H1 (cell line): ENCODE results near the gene KIF5C. TPM values are rescaled to one million over a fixed set of nuclear protein-coding genes. Genes with fewer than 3 reads are reported as not detected.

Experiments
- CTCF ChIA-PET: fragments of 300-600 bp; sonication (Branson Sonifier 250); formaldehyde crosslinking; loops from one replicate; lab custom pipeline; 2021; ENCODE audit not compliant: partially characterized antibody; lab: Charles Lee
- POLR2A ChIA-PET: fragments of 300-600 bp; sonication (Branson Sonifier 250); formaldehyde crosslinking; loops from one replicate; lab custom pipeline; 2021; ENCODE audit warnings: inconsistent platforms; ENCODE audit not compliant: partially characterized antibody; lab: Charles Lee
- DNase-seq, 2 experiments: peaks; one replicate each; pipeline versions ENCODE4 v3.0.0 to v3.0.0-alpha.2; 2010 to 2022; ENCODE audit warnings: low spot score in 2 of 2, low read depth in 1 of 2, mixed read lengths in 1 of 2
- FAIRE-seq: peaks from 2 replicates; lab custom pipeline; 2011; peaks lifted over from hg19 to GRCh38; lab: Jason Lieb, UNC
- H2AFZ ChIP-seq: 2 replicates; pipeline ENCODE4 v1.8.1; 2012; ENCODE audit warnings: low read length, inconsistent platforms
- H2AK5ac ChIP-seq: 2 replicates; pipeline ENCODE4 v1.6.1; 2013; ENCODE audit warnings: low read depth, low read length
- H2BK120ac ChIP-seq: replicated peaks from 2 replicates; pipeline ENCODE3; 2013; ENCODE audit warnings: low read depth, low read length, inconsistent platforms
- H2BK12ac ChIP-seq: 2 replicates; pipeline ENCODE4 v1.6.1; 2013; ENCODE audit warnings: low read depth, low read length
- H2BK15ac ChIP-seq: 2 replicates; pipeline ENCODE4 v1.6.1; 2013; ENCODE audit warnings: low read length
- H2BK20ac ChIP-seq: 2 replicates; pipeline ENCODE4 v1.6.1; 2013; ENCODE audit warnings: low read length
- H2BK5ac ChIP-seq: 2 replicates; pipeline ENCODE4 v1.6.1; 2013; ENCODE audit warnings: low read depth, low read length
- H3K14ac ChIP-seq: 2 replicates; pipeline ENCODE4 v1.6.1; 2013; ENCODE audit warnings: inconsistent platforms; ENCODE audit not compliant: insufficient read length
- H3K18ac ChIP-seq: 2 replicates; pipeline ENCODE4 v1.6.1; 2013; ENCODE audit warnings: low read length; ENCODE audit errors: extremely low read depth
- H3K23ac ChIP-seq: 2 replicates; pipeline ENCODE4 v1.6.1; 2013; ENCODE audit warnings: inconsistent platforms; ENCODE audit not compliant: insufficient read length
- H3K23me2 ChIP-seq: 2 replicates; pipeline ENCODE4 v1.6.1; 2013; ENCODE audit warnings: low read depth, low read length
- H3K27ac ChIP-seq: 2 replicates; pipeline ENCODE4 v1.6.1; 2011; ENCODE audit warnings: low read depth, low read length, inconsistent platforms
- H3K27me3 ChIP-seq, 4 experiments: replicated peaks in 1 of 4; 1 replicate in 1 of 4; 2 replicates in 3 of 4; pipeline versions ENCODE4 v1.6.1 to v1.8.1; 2011 to 2013; ENCODE audit warnings: low read length in 3 of 4, mild to moderate bottlenecking in 3 of 4, inconsistent platforms in 2 of 4, mixed read lengths in 2 of 4, moderate library complexity in 1 of 4; ENCODE audit not compliant: control insufficient read depth in 3 of 4, insufficient read depth in 3 of 4; ENCODE audit errors: extremely low read depth in 1 of 4
- H3K36me3 ChIP-seq, 4 experiments: 2 replicates each; pipeline versions ENCODE4 v1.6.1 to v1.8.1; 2011 to 2013; ENCODE audit warnings: mild to moderate bottlenecking in 4 of 4, low read length in 3 of 4, moderate library complexity in 2 of 4, control low read depth in 1 of 4, inconsistent platforms in 1 of 4; ENCODE audit not compliant: insufficient read depth in 4 of 4, control insufficient read depth in 2 of 4
- H3K4ac ChIP-seq: replicated peaks from 2 replicates; pipeline ENCODE3; 2013; ENCODE audit warnings: low read length, low read depth, mixed read lengths, inconsistent platforms; ENCODE audit not compliant: insufficient read length
- H3K4me1 ChIP-seq, 4 experiments: replicated peaks in 1 of 4; 1 replicate in 1 of 4; 2 replicates in 3 of 4; pipeline versions ENCODE4 v1.6.1 to v1.8.1; 2011 to 2013; ENCODE audit warnings: low read length in 3 of 4, inconsistent platforms in 2 of 4, mixed read lengths in 1 of 4; ENCODE audit not compliant: insufficient read depth in 4 of 4, control insufficient read depth in 3 of 4
- H3K4me2 ChIP-seq, 2 experiments: 2 replicates each; pipeline versions ENCODE4 v1.6.1 to v1.8.1; 2011 to 2013; ENCODE audit warnings: low read depth in 2 of 2, low read length in 2 of 2, control low read depth in 1 of 2, inconsistent platforms in 1 of 2, mild to moderate bottlenecking in 1 of 2; ENCODE audit not compliant: insufficient read depth in 1 of 2
- H3K4me3 ChIP-seq, 4 experiments: fragments of 200-600, 300-600 bp in 1 of 4; sonication (generic), shearing (Covaris generic), sonication (Bioruptor Twin) in 1 of 4; 2 replicates each; pipeline versions ENCODE4 v1.5.1 to v1.8.1; 2011 to 2016; ENCODE audit warnings: low read length in 4 of 4, low read depth in 3 of 4, control low read depth in 2 of 4, inconsistent platforms in 2 of 4, mild to moderate bottlenecking in 2 of 4, mixed read lengths in 1 of 4, moderate library complexity in 1 of 4; ENCODE audit not compliant: insufficient read depth in 2 of 4; ENCODE audit errors: extremely low read depth in 1 of 4
- H3K56ac ChIP-seq: replicated peaks from 2 replicates; pipeline ENCODE3; 2013; ENCODE audit warnings: low read depth, mild to moderate bottlenecking, mixed read lengths, low read length, inconsistent platforms; ENCODE audit not compliant: insufficient read length
- H3K79me1 ChIP-seq: 2 replicates; pipeline ENCODE4 v1.6.1; 2013; ENCODE audit warnings: low read depth, low read length, control low read depth
- H3K79me2 ChIP-seq, 2 experiments: 2 replicates each; pipeline versions ENCODE4 v1.6.1 to v1.8.1; 2012 to 2013; ENCODE audit warnings: low read length in 2 of 2, mild to moderate bottlenecking in 2 of 2, inconsistent platforms in 1 of 2; ENCODE audit not compliant: insufficient read depth in 2 of 2, control insufficient read depth in 1 of 2
- H3K9ac ChIP-seq, 4 experiments: replicated peaks in 1 of 4; 1 replicate in 1 of 4; 2 replicates in 3 of 4; pipeline versions ENCODE4 v1.6.1 to v1.8.1; 2011 to 2013; ENCODE audit warnings: low read depth in 3 of 4, low read length in 3 of 4, control low read depth in 2 of 4, mild to moderate bottlenecking in 2 of 4, moderate library complexity in 2 of 4, inconsistent platforms in 1 of 4; ENCODE audit errors: extremely low read depth in 1 of 4
- H3K9me3 ChIP-seq, 2 experiments: 2 replicates each; pipeline versions ENCODE4 v1.6.1 to v1.8.1; 2012 to 2013; ENCODE audit warnings: mild to moderate bottlenecking in 2 of 2, moderate library complexity in 2 of 2, control low read depth in 1 of 2, inconsistent platforms in 1 of 2, low read depth in 1 of 2, low read length in 1 of 2, mixed read lengths in 1 of 2; ENCODE audit not compliant: insufficient read depth in 2 of 2
- H4K20me1 ChIP-seq, 2 experiments: replicated peaks in 1 of 2; 2 replicates each; pipeline versions ENCODE3 to v1.8.1; 2011 to 2013; ENCODE audit warnings: inconsistent platforms in 2 of 2, low read length in 2 of 2, mild to moderate bottlenecking in 1 of 2; ENCODE audit not compliant: insufficient read depth in 2 of 2, control insufficient read depth in 1 of 2
- H4K5ac ChIP-seq: 2 replicates; pipeline ENCODE4 v1.6.1; 2013; ENCODE audit warnings: low read length, low read depth, mixed read lengths, inconsistent platforms; ENCODE audit not compliant: insufficient read length
- H4K8ac ChIP-seq: 2 replicates; pipeline ENCODE4 v1.8.0; 2013; ENCODE audit warnings: mild to moderate bottlenecking, moderate library complexity, low read length, inconsistent platforms; ENCODE audit not compliant: insufficient read depth; ENCODE audit errors: extremely low read depth
- H4K91ac ChIP-seq: replicated peaks from 2 replicates; pipeline ENCODE3; 2013; ENCODE audit warnings: low read length, mixed read lengths, inconsistent platforms; ENCODE audit not compliant: insufficient read length
- CREB1 ChIP-seq: IDR thresholded peaks from 2 replicates; pipeline ENCODE4 v1.6.1; 2012; ENCODE audit warnings: inconsistent platforms
- E2F6 ChIP-seq: IDR thresholded peaks from 2 replicates; pipeline ENCODE4 v1.6.1; 2012; ENCODE audit warnings: inconsistent platforms
- JUN ChIP-seq: IDR thresholded peaks from 2 replicates; pipeline ENCODE4 v1.6.1; 2011; ENCODE audit warnings: low read depth, mild to moderate bottlenecking, improper control_type of control experiment, low read length
- KDM1A ChIP-seq: fragments of 200-600, 300-600 bp; sonication (generic); IDR thresholded peaks from 2 replicates; pipeline ENCODE4 v1.7.1; 2016; ENCODE audit warnings: mild to moderate bottlenecking, low read length, borderline replicate concordance
- NRF1 ChIP-seq: IDR thresholded peaks from 2 replicates; pipeline ENCODE4 v1.6.1; 2011; ENCODE audit warnings: mild to moderate bottlenecking, low read depth, low read length, improper control_type of control experiment
- POLR2A ChIP-seq, 2 experiments: IDR thresholded peaks; 1 replicate in 1 of 2; 2 replicates in 1 of 2; pipeline ENCODE4 v1.6.1; 2011; ENCODE audit warnings: low read depth in 2 of 2, low read length in 2 of 2, mild to moderate bottlenecking in 2 of 2; ENCODE audit errors: control extremely low read depth in 1 of 2
- RXRA ChIP-seq: IDR thresholded peaks from 2 replicates; pipeline ENCODE4 v1.6.1; 2011; ENCODE audit warnings: low read depth, mild to moderate bottlenecking, low read length, moderate library complexity; ENCODE audit not compliant: insufficient read depth
- SAP30 ChIP-seq: fragments of 300-600 bp; sonication (generic); IDR thresholded peaks from 2 replicates; pipeline ENCODE4 v1.7.1; 2012; ENCODE audit warnings: low read length, moderate library complexity, mild to moderate bottlenecking, inconsistent platforms; ENCODE audit not compliant: insufficient read depth, insufficient replicate concordance
- SIN3A ChIP-seq, 2 experiments: IDR thresholded peaks in 1 of 2; conservative IDR thresholded peaks in 1 of 2; 2 replicates each; pipeline ENCODE4 v1.6.1; 2011 to 2012; ENCODE audit warnings: low read length in 2 of 2, improper control_type of control experiment in 1 of 2, low read depth in 1 of 2, mild to moderate bottlenecking in 1 of 2
- TBP ChIP-seq: IDR thresholded peaks from 2 replicates; pipeline ENCODE4 v1.6.1; 2011; ENCODE audit warnings: low read depth, low read length, improper control_type of control experiment
- WGBS, 2 experiments: shearing (Covaris generic) in 1 of 2; methylation state at CpG; one replicate each; pipeline versions ENCODE4 v1.1.6 to v1.1.7; 2013 to 2015; ENCODE audit warnings: low lambda C conversion rate in 2 of 2, mixed read lengths in 2 of 2, inconsistent platforms in 1 of 2, low coverage in 1 of 2, missing lambda C conversion rate in 1 of 2; ENCODE audit not compliant: insufficient replicate concordance in 2 of 2, insufficient coverage in 1 of 2, insufficient read length in 1 of 2; ENCODE audit errors: extremely low coverage in 1 of 2, missing lambda C conversion rate in 1 of 2; 5-methylcytosine and 5-hydroxymethylcytosine counted together
- polyA plus RNA-seq, 7 experiments: library from polyadenylated mRNA; depleted of rRNA in 3 of 7; stranded (reverse) in 5 of 7; unstranded in 2 of 7; fragments of >200 nt in 5 of 7; fragments of 200-250 nt in 2 of 7; gene quantifications; 1 replicate in 5 of 7; 2 replicates in 1 of 7; 4 replicates in 1 of 7; pipeline versions ENCODE4 v1.2.1 to v1.2.3, GENCODE V29; 2011 to 2013; ENCODE audit warnings: missing spikeins in 2 of 7, mixed read lengths in 2 of 7
- total RNA-seq: library from RNA; stranded (reverse); fragmentation: NEBNext Ultra II Directional; extraction: Animal tissue kit (Norgen Biotek cat#: 25700); gene quantifications from 2 replicates; pipeline ENCODE4 v1.2.1, GENCODE V29; 2021

Gene KIF5C
- total and polyA plus RNA-seq, 2 of the 8 experiments (the other 6 are each of a cell fraction or from before 2014, with no cell fraction given): 16.3 to 66.4 TPM

- no peak overlapping the region for H2BK5ac ChIP-seq
- H3K9ac ChIP-seq: peak overlapping the region in 2 of 4 experiments; percentile 5 to 6; a peak in 2 of 7 replicates
- H3K27ac ChIP-seq: no peak overlapping the region
- H4K8ac ChIP-seq: no peak overlapping the region; the same call in 1 of the 2 replicates
- peaks cover 5 to 7% of the 10 kb centered on the region in 2 experiments; a peak in 1 of 4 replicates for H3K9me3 ChIP-seq
- no peak overlapping the region for H3K18ac ChIP-seq
- H4K20me1 ChIP-seq: peaks cover 7 to 9% of the 10 kb centered on the region in 2 experiments
- H3K23ac ChIP-seq: no peak overlapping the region
- no peak overlapping the region for H2BK12ac ChIP-seq
- no peaks in the 10 kb centered on the region for H3K79me1 ChIP-seq
- H3K36me3 ChIP-seq: peaks cover 0 to 2% (median 0%) of the 10 kb centered on the region in 4 experiments; a peak in 2 of 8 replicates
- H2AFZ ChIP-seq: no peak overlapping the region
- ChIA-PET POLR2A (interaction anchor here (0.8 to 1.4 kb wide), 3 partner anchors 29 to 63 kb away, joined by 3 read pairs; no protein-coding TSS in a partner anchor), CTCF (interaction anchor here (0.8 to 1.4 kb wide), 3 partner anchors 9 to 24 kb away, joined by 3 to 4 read pairs (median 3); no protein-coding TSS in a partner anchor)
- no peak overlapping the region for H2BK120ac ChIP-seq
- no peak overlapping the region for H2BK15ac ChIP-seq
- peak; percentile 88 for FAIRE-seq
- DNase-seq: peak; percentile 77 to 82
- no peak overlapping the region for H3K14ac ChIP-seq
- peaks cover 11% of the 10 kb centered on the region for H3K23me2 ChIP-seq
- peak overlapping the region; percentile 65 to 86 (median 66) for H3K4me3 ChIP-seq
- H2AK5ac ChIP-seq: no peak overlapping the region
- H3K79me2 ChIP-seq: peaks cover 0 to 31% of the 10 kb centered on the region in 2 experiments; a peak in 3 of 4 replicates
- H4K91ac ChIP-seq: no peak overlapping the region
- peaks cover 0 to 9% (median 7%) of the 10 kb centered on the region in 4 experiments; a peak in 3 of 7 replicates for H3K27me3 ChIP-seq
- H3K4me2 ChIP-seq: peak overlapping the region; percentile 87
- H3K4ac ChIP-seq: no peak overlapping the region
- 16% methylated on average over 28 of the region's 34 CpGs; no CpG with 5 or more reads in 1 of the 2 experiments for WGBS, 2 experiments
- H4K5ac ChIP-seq: no peak overlapping the region
- no peak overlapping the region for H2BK20ac ChIP-seq
- peaks cover 0 to 6% (median 2%) of the 10 kb centered on the region in 4 experiments; a peak in 5 of 7 replicates for H3K4me1 ChIP-seq
- no peak overlapping the region for H3K56ac ChIP-seq
- TF ChIP-seq SIN3A (conservative IDR thresholded peaks at IDR 0.05 in 1 of 2, IDR thresholded peaks at IDR 0.05 in 1 of 2; ENCODE audit: low read depth in 1 of 2, low read length in 2 of 2) (peak; percentile 30 to 52; a peak in 1 of 4 replicates), NRF1 (peak; percentile 29), JUN (peak; percentile 77), TBP (no peak), KDM1A (peak; percentile 30; the same call in 1 of the 2 replicates), RXRA (no peak), POLR2A (IDR thresholded peaks at IDR 0.05; ENCODE audit: control extremely low read depth in 1 of 2, low read depth in 2 of 2, low read length in 2 of 2) (peak in 1 of 2 experiments; percentile 39; a peak in 1 of 3 replicates), CREB1 (peak; percentile 64), E2F6 (peak; percentile 40; the same call in 1 of the 2 replicates), SAP30 (peak; percentile 61)
Observed at GRCh38 chr2:148876595-148877402, 1.8 kb downstream of the KIF5C start.
